ENCODE data around the gene CHTF18.
"Not testable (repeated sequence)": the region's sequence is repeated elsewhere in the genome, so short reads cannot be mapped to it uniquely, and the experiment has no call there.

CHTF18 gene

GRCh38 chr16:788399-789126, at the start of gene CHTF18:
TSS of gene CHTF18 (plus strand) at chr16:788620. CDS start at chr16:788685, 65 bp downstream.
- peak; percentile 100 for DNase-seq (ENCODE audit: low spot score)

GRCh38 chr16:739560-740458, 48.6 kb upstream of the CHTF18 start:
- DNase-seq (ENCODE audit: low spot score): no peak

- no peak for DNase-seq (ENCODE audit: low spot score)
Measured at GRCh38 chr16:740459-740763, 48.0 kb upstream of the CHTF18 start.

GRCh38 chr16:740764-741505, 47.5 kb upstream of the CHTF18 start, which contains the start of gene CIAO3:
TSS of gene CIAO3 (minus strand) at chr16:740997. CDS start at chr16:740985, 12 bp downstream.
- peak; percentile 97 for DNase-seq (ENCODE audit: low spot score)

GRCh38 chr16:741986-742629, 46.3 kb upstream of the CHTF18 start:
- no peak for DNase-seq (ENCODE audit: low spot score)

- DNase-seq (ENCODE audit: low spot score): not testable (repeated sequence)
Measured at GRCh38 chr16:742894-743293, 45.5 kb upstream of the CHTF18 start.

GRCh38 chr16:743794-744500, 44.5 kb upstream of the CHTF18 start:
- no peak for DNase-seq (ENCODE audit: low spot score)

- no peak for DNase-seq (ENCODE audit: low spot score)
Measured at GRCh38 chr16:745739-746138, 42.7 kb upstream of the CHTF18 start.

- DNase-seq (ENCODE audit: low spot score): no peak
Measured at GRCh38 chr16:746637-747036, 41.8 kb upstream of the CHTF18 start.

- DNase-seq (ENCODE audit: low spot score): no peak
Measured at GRCh38 chr16:747978-748746, 40.3 kb upstream of the CHTF18 start.

GRCh38 chr16:749010-749409, 39.4 kb upstream of the CHTF18 start:
- DNase-seq (ENCODE audit: low spot score): peak; percentile 87

- no peak for DNase-seq (ENCODE audit: low spot score)
Measured at GRCh38 chr16:750485-750884, 37.9 kb upstream of the CHTF18 start.

GRCh38 chr16:751152-752006, 37.0 kb upstream of the CHTF18 start:
- DNase-seq (ENCODE audit: low spot score): no peak

GRCh38 chr16:752007-752312, 36.5 kb upstream of the CHTF18 start:
- DNase-seq (ENCODE audit: low spot score): no peak

- DNase-seq (ENCODE audit: low spot score): not testable (repeated sequence)
Measured at GRCh38 chr16:754121-754607, 34.3 kb upstream of the CHTF18 start.

GRCh38 chr16:754656-755055, 33.8 kb upstream of the CHTF18 start:
- no peak for DNase-seq (ENCODE audit: low spot score)

- DNase-seq (ENCODE audit: low spot score): no peak
Measured at GRCh38 chr16:756428-756827, 32.0 kb upstream of the CHTF18 start.

GRCh38 chr16:759110-759910, 29.1 kb upstream of the CHTF18 start:
- DNase-seq (ENCODE audit: low spot score): no peak

- DNase-seq (ENCODE audit: low spot score): no peak
Measured at GRCh38 chr16:760065-760464, 28.4 kb upstream of the CHTF18 start.
